GM12801 (cell line): ENCODE results near the gene SERPINB6.

Experiments
- TF ChIP-seq, protein P1 (sequence below): IDR thresholded peaks from one replicate; pipeline ENCODE4 v1.5.1; 2011; ENCODE audit warnings: control low read depth; ENCODE audit not compliant: insufficient read length; ENCODE audit errors: extremely low read depth

Gene SERPINB6

DNA sequence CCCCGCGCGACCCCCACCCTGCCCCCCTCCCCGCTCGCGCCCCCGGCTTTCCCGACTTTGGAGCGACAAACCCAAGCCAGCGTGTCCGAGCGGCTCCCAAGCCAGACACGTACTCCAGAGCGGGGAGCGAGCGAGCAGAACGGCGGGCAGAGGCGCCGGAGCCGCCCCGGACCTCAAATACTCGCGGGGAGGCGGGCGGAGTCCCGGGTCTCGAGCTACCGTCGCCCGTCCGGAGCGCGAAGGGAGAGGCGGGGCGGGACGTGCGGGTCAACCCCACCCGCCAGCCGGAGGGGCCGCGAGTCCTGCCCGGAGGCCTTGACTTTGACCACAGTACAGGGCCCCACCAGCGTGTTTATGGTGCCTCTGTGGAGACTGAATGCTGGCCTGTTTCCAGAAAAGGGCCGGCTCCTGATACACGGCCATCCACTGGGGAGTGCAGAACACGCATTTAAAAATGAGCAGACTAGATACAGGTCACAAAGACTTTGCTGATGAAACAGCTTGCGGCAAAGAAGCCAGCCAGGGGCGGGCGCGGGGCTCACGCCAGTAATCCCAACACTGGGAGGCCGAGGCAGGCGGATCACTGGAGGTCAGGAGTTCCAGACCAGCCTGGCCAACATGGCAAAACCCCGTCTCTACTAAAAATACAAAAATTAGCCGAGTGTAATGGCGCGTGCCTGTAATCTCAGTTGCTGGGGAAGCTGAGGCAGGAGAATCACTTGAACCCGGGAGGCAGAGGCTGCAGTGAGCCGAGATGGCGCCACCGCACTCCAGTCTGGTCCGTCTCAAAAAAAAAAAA lies at the start of gene SERPINB6:
SERPINB6 (minus strand) TSS at position 148 of the 799 bp plus-strand sequence. CDS start 12,235 bp downstream, outside the sequence.
- TF ChIP-seq, protein P1, sequence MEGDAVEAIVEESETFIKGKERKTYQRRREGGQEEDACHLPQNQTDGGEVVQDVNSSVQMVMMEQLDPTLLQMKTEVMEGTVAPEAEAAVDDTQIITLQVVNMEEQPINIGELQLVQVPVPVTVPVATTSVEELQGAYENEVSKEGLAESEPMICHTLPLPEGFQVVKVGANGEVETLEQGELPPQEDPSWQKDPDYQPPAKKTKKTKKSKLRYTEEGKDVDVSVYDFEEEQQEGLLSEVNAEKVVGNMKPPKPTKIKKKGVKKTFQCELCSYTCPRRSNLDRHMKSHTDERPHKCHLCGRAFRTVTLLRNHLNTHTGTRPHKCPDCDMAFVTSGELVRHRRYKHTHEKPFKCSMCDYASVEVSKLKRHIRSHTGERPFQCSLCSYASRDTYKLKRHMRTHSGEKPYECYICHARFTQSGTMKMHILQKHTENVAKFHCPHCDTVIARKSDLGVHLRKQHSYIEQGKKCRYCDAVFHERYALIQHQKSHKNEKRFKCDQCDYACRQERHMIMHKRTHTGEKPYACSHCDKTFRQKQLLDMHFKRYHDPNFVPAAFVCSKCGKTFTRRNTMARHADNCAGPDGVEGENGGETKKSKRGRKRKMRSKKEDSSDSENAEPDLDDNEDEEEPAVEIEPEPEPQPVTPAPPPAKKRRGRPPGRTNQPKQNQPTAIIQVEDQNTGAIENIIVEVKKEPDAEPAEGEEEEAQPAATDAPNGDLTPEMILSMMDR = no peak

DNA sequence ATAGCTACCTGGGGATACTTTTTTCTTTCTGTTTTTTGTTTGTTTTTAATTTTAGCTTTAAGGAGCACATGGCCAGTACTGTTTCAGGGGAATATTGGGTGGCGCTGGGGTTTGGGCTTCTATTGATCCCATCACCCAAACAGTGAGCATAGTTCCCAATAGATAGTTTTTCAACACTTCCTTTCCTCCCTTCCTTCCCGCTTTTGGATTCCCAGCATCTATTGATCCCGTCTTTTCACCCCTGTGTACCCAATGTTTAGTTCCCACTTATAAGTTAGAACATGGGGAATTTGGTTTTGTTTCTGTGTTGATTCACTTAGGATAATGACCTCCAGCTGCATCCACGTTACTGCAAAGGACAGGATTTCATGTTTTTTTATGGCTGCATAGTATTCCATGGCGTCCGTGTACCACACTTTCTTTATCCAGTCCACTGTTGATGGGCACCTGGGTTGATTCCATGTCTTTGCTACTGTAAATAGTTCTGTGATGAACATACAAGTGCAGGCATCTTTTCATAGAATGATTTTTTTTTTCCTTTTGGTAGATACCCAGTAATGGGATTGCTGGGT lies 48.5 kb upstream of the SERPINB6 start:
- TF ChIP-seq, protein P1 = no peak

DNA sequence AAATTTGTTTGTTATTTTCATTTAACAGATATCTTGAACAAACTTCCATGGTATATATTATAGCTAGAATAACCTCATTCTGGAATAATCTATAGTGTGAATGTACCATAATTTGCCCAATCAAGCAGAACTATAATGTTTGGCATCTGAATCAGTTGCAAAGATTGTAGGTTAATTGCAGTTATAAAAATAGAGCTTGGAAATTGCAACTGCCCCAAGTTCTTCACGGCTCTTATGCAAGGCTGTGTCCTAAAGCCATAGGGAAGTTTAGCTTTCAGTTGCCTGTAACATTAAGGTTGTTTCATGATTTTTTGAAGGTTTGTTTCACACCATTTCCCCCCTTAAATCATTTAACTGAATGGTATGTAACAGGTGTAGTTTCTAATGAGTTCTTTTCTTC lies 47.7 kb upstream of the SERPINB6 start:
- TF ChIP-seq, protein P1 = no peak

DNA sequence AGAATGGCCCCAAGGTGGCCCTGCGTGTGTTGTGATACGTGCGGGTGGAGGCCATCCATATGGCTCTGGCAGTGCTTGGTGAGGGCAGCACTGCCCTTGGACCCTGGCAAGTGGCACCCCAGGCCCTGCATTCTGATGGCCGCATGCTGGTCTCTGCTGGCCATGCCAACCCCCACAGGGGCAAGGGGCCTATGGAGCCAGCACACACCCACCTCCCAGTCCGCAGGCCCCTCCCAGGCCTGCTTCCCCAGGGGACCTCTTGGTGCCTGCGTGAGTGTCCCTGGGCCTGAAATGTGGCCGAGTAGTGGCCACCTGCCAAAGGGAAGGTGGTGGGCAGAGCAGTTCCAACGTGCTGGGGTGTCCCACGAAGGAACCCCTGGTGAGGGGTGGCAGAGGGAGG lies 45.9 kb upstream of the SERPINB6 start:
- TF ChIP-seq, protein P1 = no peak

DNA sequence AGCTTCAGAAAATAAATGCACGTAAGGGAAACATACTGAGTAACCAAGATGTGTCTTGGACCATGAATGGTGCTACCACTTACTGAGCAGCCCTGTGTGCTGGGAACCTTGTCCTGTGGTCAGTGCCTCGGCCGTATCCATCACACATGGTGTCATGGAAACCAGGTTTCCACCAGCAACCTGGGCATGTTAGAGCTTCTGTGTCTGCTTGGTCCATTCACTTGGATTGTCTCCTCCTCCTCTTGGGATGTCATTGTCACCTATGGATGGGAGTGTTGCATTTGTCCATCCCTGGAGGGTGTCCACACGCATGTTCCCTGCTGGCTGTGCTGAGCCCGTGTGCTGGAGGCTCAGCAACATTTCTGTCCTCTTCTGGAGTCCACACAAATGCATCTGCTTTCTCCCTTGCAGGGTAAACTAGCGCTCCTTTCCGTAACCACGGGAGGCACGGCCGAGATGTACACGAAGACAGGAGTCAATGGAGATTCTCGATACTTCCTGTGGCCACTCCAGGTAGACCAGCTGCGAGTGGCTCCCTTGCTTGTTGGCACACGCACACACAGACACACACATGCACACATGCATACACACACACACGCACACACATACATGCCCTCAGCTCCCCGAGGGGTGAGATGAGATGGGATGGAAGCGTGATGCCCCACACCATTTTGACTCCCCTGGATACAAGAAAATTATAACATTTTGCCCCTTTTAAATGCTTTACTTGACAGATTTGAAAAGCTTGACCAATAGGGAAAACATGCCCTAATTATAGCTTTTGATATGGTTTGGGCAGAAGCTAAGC lies 45.3 kb upstream of the SERPINB6 start:
- TF ChIP-seq, protein P1 = no peak

DNA sequence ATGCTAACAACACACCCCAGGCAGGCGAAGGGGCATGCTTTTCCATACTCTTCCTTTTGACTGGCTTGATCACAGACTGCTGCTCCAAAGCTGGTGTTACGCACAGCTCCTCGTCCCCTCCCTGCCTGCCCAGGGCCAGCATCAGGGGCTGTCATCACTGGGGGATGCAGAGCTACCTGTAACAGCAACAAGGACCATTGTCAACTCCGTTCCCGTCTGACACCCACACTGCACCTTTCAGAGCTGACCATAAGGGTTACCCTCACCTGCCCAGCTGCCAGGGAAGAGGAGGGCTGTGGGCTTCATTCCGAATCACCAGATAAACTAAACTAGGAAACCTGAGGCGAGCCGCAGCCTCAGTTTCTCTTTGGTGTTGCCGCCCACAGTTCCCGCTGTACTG lies 43.8 kb upstream of the SERPINB6 start:
- TF ChIP-seq, protein P1 = no peak

DNA sequence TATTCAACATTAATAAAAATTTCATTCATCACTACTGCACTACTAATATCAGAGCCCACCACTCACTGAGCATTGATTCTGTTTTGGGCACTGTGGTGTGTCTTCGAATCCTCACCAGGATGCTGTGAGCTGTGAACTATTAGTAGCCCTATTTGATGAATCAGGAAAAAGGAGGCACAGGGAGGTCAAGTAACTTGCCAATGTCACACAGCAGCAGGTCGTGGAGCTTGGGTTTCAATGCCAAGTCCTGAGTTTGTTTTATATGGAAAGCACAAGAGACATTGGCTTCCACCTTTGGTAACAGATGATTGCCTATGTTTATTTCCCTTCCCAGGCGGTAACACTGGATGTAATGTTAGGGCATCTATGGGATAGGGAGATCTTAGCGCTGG lies 43.3 kb upstream of the SERPINB6 start:
- TF ChIP-seq, protein P1 = no peak
